Hepatocyte (in vitro differentiated cells): Measurements from ENCODE around the gene INSR.
"Not testable (repeated sequence)": the region's sequence is repeated elsewhere in the genome, so short reads cannot be mapped to it uniquely, and the experiment has no call there.

Source experiments
- EZH2 ChIP-seq: fragments of 200-600 bp; sonication (generic); IDR thresholded peaks from 2 replicates; pipeline ENCODE4 v1.6.1; 2016; ENCODE audit warnings: antibody characterized with exemption, mild to moderate bottlenecking, borderline replicate concordance
- TF ChIP-seq, protein P1 (sequence below): fragments of 200-600 bp; sonication (generic); IDR thresholded peaks from 2 replicates; pipeline ENCODE4 v1.5.1; 2016; ENCODE audit warnings: antibody characterized with exemption, mild to moderate bottlenecking; ENCODE audit not compliant: poor library complexity

GRCh38 chr19:7308327-7308726 lies 14.1 kb upstream of the INSR start:
- TF ChIP-seq, protein P1, sequence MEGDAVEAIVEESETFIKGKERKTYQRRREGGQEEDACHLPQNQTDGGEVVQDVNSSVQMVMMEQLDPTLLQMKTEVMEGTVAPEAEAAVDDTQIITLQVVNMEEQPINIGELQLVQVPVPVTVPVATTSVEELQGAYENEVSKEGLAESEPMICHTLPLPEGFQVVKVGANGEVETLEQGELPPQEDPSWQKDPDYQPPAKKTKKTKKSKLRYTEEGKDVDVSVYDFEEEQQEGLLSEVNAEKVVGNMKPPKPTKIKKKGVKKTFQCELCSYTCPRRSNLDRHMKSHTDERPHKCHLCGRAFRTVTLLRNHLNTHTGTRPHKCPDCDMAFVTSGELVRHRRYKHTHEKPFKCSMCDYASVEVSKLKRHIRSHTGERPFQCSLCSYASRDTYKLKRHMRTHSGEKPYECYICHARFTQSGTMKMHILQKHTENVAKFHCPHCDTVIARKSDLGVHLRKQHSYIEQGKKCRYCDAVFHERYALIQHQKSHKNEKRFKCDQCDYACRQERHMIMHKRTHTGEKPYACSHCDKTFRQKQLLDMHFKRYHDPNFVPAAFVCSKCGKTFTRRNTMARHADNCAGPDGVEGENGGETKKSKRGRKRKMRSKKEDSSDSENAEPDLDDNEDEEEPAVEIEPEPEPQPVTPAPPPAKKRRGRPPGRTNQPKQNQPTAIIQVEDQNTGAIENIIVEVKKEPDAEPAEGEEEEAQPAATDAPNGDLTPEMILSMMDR, result not testable (repeated sequence)
- not testable (repeated sequence) for TF ChIP-seq EZH2
